ENCODE results near the gene WNT6.

WNT6 gene

GRCh38 chr2:218878926-218879761, 19.5 kb downstream of the WNT6 start:
- DNase-seq: no peak

DNA sequence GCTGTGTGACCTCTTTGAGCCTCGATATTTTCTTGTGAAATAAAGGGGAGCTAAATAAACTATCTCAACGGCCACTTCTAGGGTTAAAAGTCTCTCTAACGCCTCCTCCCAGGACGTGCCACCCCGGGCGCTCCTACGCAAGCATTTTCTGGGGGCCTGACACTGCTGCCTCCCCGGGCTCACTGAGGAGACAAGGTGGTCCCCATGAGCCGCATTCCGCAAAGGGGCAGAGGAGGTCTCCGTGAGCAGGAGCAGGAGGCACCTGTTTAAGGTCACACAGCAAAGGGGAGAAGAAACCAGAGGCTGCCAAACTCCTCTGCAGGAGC, 20.1 kb downstream of the WNT6 start:
- DNase-seq: no peak

GRCh38 chr2:218880102-218880858, 20.7 kb downstream of the WNT6 start, which contains the start of gene WNT10A:
Gene WNT10A (plus strand): TSS chr2:218880852. CDS start chr2:218880996, 144 bp downstream.
- no peak for DNase-seq

- DNase-seq: no peak
These were observed 21.4 kb downstream of the WNT6 start for GRCh38 chr2:218880859-218881594.

GRCh38 chr2:218881744-218882460, 22.3 kb downstream of the WNT6 start:
- no peak for DNase-seq

- no peak for DNase-seq
These were observed 22.8 kb downstream of the WNT6 start for GRCh38 chr2:218882461-218882816.

- no peak for DNase-seq
These were observed 23.3 kb downstream of the WNT6 start for GRCh38 chr2:218882866-218883366.

GRCh38 chr2:218883491-218884490, 24.2 kb downstream of the WNT6 start:
- DNase-seq: no peak

- no peak for DNase-seq
These were observed 24.9 kb downstream of the WNT6 start for GRCh38 chr2:218884519-218884918.

DNA sequence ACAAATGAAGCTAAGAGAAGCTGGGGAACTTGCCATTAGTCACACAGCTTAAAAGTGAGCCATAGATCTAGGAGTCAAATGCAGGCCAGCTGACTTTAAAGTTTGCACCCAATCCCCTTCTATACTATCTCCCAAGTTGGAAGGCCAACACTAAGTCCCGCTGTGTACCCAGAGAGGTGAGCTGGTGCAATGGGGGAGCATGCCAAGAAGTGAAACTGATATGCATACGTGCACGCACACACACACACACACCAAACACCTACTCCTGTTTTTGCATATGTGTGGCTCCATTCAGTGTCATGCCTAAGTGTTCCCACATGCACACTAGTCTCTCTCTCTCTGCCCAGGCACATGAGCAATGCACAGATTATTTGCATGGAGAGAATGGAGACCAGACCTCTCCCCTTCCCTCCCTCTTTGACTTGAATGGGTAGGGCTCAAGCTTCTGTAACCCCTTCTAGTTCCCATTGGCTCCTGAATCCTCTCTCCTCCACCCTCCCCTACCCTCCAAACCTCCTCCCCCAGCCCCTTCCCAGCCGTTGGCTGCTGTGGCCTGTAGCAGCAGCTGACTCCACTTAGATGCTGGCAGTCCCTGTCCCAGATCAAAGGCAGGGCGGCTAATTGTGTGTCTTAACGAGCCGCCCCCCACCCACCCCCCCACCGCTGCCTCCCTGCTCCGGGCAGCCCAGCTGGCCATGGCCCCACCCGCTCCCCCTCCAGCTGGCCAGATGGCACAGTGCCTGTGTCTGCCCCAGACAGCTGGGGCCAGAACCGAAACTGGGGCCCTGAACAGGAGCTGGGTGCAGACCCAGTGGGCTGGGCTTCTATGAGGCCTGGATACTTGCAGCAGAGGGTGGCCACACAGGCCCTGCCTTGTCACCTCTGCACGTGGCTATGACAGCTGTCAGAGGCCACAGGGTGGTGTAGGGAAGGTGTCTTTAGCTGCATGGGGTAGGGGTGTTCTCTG, 26.7 kb downstream of the WNT6 start:
- no peak for DNase-seq

DNA sequence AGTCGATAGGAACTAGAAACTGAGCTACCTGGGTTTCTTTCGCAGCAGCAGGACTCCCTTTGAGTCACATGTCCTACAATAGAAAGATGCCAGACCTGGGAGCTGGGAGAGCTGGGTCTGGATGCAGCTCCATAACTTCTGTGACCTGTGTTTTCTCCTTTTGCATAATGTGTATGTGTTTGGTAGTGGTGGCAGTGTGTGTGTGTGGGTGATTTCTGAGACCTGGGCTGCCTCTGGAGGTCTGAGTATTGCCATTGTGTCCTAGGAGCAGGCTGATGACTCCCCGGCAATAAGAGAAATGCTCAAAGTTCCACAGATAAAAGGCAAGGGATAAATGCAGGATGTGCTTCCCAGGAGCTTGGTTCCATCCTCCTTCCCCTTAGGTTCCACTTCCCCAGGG, 27.5 kb downstream of the WNT6 start:
- no peak for DNase-seq

DNA sequence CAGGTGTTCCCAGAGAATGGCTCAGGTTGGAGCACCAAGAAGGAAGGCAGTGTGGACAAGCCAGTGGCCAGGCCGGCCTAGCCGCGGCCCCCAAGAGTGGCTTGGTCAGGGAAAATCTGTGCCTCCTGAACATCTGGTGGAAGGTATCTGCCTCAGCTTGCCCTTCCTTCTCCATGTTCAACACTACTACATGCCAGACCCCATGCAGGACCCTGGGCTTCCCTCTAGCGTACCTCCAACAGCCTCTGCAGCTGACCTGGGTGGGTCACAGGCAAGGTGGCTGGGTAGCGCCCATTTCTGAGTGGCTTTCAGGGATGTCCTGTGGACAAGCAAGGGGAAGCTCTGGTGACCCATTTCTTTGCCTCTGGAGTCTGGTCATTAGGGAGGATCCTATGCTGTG, 28.7 kb downstream of the WNT6 start:
- DNase-seq: no peak

GRCh38 chr2:218889937-218890336, 30.3 kb downstream of the WNT6 start:
- DNase-seq: no peak

DNA sequence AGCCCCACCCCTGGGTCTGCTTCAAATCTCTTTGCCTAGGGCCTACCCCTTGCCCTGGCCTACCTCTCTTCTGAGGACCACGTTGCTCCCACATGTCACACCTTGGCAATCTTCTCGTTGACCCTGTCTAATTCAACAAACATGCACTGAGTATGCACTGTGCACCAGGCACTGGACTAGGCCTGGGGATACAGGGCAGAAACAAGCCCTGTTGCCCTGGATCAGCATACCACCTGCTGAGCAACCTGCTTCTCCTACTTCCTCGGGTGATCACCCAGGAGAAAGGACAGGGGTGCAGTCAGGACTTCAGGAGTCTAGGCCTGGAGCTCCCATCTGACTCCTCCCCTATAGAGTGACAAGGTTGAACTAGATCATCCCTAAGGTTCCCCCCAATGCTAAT, 30.8 kb downstream of the WNT6 start:
- no peak for DNase-seq

DNA sequence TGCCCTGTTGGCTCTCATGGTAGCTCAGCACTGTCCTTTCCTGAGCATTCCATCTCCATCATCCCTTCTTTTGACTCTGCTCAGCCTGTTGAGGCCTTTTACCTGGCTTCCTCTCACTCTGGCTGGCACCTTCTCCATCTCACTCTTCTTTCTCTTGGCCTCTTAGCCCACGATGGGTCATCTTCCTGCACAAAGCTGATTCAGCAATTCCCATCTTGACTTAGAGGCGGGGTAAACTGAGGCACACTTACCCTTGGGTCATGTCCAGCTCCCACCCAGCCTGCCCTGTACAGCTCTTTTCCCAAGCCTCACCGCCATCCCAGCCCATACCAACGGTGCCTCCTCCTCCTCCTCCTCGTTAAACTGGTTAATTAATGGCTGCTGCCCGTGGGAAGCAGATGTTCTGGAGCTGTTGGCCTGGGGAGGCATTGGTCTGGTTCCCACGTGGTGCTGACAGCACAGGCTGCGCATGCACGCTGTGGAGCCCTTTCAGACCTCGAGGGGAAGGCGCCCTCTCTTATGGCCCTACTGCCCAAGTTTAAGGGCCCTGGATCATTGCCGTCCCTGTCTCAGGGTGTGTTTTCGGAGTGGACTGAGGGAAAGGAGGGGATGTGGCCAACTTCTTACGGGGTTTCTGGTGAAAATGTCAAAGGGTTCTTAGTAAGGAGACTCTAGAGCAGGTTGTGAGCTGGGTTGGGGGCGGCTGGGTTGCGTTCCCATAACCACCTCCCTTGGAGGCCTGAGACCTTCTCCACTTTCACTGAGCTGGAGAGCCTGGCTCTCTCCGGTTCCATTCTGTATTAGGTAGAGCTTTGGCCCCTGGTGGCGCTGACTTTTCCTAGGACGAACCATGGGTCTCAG, 31.9 kb downstream of the WNT6 start:
- no peak for DNase-seq

- peak; percentile 54 for DNase-seq
These were observed 33.2 kb downstream of the WNT6 start for GRCh38 chr2:218892693-218893348.

DNA sequence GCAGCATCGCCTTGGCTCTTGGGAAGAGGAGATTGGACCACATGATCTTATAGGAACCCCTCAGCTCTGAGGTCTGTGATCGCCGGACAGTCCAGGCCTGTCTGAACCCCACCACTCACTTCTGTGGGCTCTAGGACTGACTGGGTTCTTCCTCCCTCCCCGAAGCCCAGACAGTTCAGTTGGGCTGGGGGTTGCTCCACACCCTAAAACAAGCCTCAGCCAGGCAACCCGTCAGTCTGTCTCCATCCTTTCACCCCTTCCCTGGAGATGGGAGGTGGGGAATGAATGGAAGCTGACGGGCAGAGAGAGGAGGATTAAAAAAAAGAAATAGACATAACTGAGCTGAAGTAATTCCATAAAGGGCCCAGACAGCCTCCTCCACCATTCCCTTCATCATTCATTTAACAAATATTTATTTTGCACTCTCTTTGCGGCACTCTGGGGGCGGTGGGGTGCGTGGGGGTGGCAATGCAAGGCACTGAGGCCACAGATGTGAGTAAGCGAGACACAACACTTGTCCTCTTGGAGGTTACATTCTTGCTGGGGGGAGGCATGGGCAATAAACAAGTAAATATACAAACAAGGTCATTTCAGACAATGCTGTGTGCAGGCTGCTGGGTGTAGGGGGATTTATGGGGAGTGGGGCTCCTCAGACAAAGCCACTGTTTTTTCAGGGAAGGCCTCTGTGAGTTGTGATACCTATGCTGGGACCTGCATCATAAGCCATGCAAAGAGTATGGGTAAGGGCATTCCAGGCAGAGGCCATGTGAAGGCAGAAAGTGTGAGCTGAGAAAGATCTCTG, 33.9 kb downstream of the WNT6 start:
- DNase-seq: no peak
